Embryonic facial prominence (tissue), 1 donor: ENCODE results near the gene HSPA9.

Experiments
- DNase-seq: peaks from one replicate; pipeline ENCODE4 v3.0.0-alpha.2; 2016; ENCODE audit errors: extremely low spot score

Gene HSPA9

DNA sequence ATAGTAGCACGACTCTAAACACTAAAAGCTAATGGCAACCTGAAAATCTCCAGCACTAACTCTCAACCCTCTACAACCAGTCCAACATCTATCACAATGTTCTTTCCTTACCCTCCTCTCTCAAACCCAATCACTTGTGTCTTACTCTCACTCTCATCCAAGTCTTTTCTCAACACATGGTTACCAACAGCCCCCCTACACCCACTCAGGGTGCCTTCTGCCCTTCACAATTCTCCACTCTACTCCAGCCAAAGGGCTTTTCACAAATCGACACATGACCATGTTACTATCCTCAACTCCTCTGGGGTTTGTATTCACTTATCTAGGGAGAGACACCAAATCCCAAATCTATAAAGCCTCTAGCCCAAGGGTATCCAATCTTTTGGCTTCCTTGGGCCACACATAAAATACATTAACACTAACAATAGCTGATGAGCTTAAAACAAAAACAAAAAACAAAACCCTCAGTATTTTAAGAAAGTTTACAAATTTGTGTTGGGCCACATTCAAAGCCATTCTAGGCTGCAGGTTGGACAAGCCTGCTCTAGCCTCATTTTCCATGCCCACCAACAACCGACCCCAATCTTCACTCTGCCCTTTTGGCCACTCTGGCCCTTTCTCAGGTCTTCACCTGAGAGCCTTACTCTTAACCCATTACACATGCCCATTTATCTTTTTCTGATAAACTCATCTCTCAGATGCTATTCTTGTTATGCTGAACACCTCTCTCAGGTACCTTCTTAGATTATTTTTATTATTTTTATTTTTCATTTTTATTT lies 11.7 kb downstream of the HSPA9 start:
- DNase-seq, result no peak

DNA sequence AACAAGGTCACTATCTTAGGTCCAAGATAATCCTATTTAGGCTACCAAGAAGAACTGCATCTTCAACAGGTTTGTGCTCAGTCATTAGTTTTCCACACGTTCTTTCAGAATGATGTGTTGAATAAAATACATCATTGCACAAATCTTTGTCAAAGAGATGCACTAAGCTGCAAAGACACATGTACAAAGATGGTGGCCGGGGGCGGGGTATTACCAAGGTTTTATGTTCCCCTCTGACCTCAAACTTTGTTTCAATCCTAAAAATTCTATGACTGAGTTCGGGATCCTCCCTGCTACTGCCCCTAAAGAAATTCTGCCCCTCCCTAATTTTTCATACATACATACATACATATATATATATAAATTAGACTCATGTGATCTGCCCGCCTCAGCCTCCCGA lies 14.2 kb downstream of the HSPA9 start:
- no peak for DNase-seq

- DNase-seq, result no peak
Observed at GRCh38 chr5:138559937-138560336, 15.3 kb downstream of the HSPA9 start.

- no peak for DNase-seq
Observed at GRCh38 chr5:138557677-138558076, 17.5 kb downstream of the HSPA9 start.

DNA sequence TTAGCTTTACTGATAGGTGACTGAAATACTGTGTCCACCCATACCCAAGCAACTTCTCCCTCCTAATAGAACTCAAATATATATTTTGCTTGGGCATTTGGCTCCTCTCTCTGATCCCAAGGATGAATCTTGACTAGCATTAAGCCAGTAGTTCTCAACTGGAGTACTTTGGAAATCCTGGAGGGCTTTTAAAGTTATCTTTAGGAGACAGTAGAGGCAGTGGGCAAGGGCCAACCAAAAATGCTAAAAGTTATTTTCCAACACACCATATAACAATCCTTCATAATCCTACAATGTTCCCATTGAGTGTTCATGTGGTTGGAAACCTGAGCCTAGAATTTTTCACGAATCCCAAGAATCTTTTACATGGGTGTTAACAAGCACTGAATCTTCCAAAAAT lies 21.1 kb downstream of the HSPA9 start:
- no peak for DNase-seq

GRCh38 chr5:138553437-138554095 lies 21.6 kb downstream of the HSPA9 start:
- no peak for DNase-seq

- DNase-seq, result no peak
Observed at GRCh38 chr5:138552657-138553056, 22.5 kb downstream of the HSPA9 start.

DNA sequence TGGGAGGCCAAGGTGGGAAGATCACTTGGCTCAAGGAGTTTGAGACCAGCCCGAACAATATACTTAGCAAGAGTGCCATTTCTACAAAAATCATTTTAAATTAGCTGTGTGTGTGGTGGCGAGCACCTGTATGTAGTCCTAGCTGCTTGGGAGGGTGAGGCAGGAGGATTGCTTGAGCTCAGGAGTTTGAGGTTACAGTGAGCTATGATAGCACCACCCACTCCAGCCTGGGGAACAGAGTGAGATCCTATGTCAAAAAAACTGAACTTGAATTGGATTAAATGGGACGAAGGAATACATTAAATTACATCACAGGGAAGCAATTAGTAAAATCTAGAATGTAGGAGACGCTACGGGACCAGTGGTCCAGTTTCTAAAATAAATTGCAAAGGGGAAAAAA lies 25.8 kb downstream of the HSPA9 start:
- no peak for DNase-seq

DNA sequence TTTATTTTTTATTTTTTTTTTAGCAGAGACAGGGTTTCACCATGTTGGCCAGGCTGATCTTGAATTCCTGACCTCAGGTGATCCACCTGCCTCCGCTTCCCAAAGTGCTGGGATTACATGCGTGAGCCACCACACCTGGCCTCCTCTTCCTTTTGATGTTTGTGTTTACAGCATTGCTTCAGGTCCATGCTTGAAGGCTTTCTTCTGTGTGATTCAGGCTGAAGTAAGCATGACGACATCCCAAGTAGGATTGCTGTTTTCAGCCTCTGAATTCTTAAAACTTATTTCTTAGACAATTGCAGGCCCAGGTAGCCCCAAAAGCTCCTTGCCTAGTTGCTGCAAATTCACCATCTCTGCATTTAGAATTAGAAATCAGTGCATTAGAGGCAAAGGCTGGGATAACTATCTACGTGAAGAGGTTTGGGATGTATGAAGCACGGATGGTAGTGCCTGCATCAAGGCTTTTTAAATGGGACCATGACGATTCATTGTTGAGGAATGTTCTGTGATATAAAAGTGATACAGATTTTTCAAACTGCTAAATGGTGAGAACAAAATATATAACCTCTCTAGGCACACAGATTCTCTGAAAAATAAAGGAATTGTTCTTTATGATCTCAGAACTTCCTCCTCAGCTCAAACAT lies 29.2 kb downstream of the HSPA9 start:
- no peak for DNase-seq

GRCh38 chr5:138544181-138545134 lies 30.7 kb downstream of the HSPA9 start:
- DNase-seq, result no peak

GRCh38 chr5:138543730-138544104 lies 31.5 kb downstream of the HSPA9 start:
- DNase-seq, result no peak

DNA sequence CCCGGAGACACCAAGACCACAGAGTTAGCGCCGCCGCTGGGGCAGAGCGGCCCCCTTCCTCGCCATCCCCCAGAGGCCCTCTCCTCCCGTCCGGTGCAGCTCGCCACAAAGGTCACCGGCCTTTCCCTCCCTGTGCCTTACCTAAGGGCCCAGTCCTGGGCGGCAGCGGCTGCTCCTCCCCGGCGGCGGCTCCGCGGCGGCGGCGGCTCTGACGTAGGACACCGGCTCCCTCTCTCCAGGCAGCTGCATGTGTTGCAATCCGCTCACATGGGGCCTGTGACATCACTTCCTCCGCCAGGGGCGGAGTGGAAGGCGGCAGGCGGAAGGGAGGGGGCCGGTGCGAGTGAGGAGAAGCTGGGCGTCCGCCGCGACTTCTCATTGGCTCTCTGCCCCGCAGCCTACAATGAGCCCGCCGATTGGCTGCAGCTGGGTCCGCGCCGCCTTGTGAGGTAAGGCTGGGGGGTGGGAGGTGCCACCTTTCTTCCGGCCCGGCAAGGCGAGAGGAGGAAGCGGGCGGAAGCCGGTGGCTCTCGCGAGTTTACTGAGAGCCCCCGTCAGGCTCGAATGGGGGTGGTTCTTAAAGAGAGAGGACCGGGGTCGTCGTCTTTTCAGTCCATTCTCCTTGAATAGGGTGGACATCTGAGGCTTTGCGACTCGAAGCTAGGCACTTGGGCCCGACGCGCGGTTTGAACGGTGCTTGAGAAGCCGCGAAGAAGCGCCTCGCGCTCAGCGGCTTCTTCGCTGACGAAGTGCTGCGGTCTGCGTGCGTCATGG lies 32.1 kb downstream of the HSPA9 start, which contains the start of gene ETF1:
TSS of gene ETF1 (minus strand) at position 281 of the 774 bp plus-strand sequence. CDS start 318 bp downstream, outside the sequence.
- peak; percentile 99 for DNase-seq

DNA sequence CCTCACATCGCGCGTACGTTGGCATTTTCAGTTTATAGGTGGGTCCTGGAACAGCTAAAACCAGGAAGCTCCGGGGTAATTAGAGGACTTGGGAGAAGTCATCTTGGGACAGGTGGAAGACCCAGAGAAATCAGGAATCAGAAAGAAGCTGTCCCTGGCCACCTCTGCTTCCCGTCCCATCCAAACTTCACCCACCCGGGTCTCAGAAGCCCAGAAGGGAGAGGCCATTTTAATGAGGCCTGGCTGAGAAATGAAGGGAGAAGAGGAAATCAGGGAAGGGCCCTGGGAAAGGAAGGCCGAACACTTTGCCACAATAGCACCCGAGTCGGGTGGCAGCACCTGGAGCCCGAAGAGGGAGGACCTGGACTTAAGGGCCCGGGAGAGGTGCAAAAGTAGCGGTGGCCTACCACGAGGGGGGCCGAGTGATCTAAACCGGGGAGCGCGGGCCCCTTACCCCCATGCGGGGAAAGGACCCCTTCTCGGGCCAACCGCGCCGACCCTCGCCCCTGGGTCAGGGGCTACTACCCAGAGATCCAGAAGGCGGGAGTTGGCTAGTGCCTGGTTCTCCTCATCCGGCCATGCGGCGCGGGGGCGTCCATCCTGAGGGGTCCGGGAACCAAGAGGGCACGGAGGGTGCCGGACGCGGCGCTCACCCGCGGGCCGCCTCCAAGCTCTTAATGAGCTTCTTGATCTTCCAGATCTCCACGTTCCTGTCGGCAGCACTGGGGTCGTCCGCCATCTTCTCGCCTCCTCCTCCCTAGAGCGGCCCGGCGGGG lies 32.8 kb downstream of the HSPA9 start:
- no peak for DNase-seq

DNA sequence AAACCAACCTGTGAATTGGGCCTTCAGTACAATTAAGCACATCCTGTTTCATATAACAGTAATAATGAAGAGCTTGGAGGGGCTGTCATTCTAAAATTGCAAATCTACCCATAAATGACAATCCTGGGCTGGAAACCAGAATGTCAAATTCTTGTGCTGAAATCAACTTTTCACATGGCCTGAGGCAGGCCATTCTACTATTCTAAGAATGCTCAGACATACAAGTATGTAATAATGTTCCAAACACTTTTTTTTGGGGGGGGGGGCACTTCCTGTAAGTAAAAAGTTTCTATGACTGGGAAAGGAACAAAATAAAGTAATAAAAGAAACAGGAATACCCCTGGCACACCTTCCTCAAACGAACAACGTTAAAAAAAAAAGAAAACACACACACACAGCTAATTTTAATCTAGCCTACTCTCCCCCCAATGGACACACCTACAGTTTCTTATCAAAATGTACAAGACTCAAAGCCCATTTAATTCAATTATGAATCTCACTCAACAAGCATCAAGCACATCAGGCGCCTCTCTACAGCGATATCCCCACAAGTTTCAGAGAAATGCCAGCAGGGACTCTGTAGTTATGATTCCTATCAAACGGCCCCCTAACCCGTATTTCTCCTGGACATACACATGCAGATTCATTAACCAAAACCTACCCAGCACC lies 33.6 kb downstream of the HSPA9 start:
- no peak for DNase-seq

GRCh38 chr5:138539791-138540190 lies 35.4 kb downstream of the HSPA9 start:
- DNase-seq, result no peak

GRCh38 chr5:138538943-138539627 lies 36.1 kb downstream of the HSPA9 start:
- DNase-seq, result no peak

DNA sequence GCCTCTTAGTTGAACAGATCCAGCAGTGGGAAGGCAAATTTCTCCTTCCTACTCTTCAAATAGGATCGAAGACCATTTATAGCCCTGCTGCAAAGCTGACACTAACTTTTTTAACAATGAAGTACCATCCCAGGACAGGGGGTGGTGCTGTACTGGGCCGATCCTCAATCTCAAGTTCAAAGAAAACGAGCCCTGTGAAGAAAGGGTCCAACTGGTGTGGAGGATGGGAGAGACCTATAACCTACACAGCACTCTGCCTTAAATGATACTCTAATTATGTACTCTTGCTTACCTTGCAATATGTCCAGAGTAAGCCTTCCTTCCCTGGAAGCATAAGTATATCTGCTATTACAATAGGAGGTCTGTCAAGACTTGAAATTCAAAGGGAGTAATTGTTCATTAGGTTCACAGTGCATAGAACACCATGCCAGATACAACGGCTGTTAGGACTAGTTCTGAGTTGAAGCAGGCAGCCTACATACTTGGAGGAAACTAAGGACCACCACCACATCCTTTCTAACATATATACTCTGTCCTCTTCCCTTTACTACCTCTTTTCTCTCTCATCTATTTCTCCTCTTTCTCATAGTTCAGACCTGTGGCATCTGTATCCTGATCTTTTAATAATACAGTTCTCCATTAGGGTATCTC lies 38.4 kb downstream of the HSPA9 start:
- no peak for DNase-seq

DNA sequence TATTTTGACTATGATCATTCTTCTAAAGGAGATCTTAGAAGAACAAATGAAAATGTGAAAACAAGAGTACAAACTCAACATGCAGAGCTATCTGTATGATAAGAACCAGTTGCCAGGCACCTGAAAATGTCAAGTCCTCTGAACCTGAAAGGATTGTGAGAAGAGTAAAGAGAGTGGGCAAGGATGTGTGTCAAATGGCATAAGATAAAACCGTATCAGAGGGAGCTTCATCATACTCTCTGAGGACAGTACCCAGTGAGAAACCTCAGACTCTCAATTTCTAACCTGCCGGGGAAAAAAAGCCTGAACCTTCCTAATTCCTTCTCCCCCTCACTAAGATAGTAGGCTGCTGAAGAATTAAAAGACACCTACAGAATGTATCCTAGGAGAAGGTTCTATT lies 39.0 kb downstream of the HSPA9 start:
- no peak for DNase-seq
